Hypothalamus (tissue), 51 donors: ENCODE data around the gene PDZD8.
"Not testable (repeated sequence)": the region's sequence is repeated elsewhere in the genome, so short reads cannot be mapped to it uniquely, and the experiment has no call there.

ENCODE experiments used
- DNase-seq, 51 donors: peaks; one replicate each; lab custom pipeline; 2025; lab: John Stamatoyannopoulos, UW

Gene PDZD8

DNA sequence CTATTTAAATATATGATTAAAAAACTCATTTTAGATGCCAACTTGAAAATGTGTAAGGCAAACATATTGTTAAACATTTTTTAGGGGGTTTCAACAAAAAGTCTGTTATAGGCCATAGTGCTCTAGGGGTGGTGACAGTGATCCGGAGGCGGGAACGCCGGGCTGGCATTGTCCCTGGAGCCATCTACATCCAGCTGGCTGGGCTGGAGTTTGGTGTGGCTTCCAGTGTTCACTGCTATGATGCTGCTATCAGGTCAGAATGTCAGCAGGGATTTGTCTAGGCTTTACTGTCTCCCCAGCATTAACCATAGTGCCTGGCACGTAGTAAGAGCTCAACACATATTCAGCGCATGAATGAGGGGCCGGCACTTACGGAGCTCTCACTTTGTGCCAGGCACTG, 136.2 kb downstream of the PDZD8 start:
- no peak for DNase-seq

DNA sequence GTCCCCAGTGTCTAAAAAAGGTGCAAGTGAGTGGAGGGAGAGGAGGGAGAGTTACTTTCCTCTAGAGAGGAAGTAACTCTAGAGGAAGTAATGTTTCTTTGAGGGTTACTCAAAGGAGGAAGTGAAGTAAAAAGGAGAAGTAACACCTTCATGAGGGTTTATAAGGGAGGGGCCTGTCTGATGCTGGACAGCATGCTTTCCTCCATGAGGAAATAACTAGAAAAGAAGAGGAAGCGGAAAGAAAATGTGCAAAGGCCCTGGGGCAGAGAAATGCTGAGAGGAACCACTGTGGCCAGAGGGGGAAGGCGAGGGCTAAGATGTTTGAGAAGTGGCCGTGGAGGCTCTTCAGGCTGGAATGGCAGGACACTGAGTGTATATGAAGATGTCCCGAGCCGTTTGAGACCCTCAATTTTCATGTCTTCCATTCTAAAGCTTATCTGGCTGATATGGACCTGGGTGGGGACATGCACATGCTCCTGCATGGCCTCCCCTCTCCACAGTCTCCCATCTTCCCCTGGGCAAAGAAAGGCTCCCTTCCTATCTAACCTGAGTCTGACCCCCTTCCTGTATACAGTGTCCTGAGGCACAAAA, 137.7 kb downstream of the PDZD8 start:
- DNase-seq, result no peak

DNA sequence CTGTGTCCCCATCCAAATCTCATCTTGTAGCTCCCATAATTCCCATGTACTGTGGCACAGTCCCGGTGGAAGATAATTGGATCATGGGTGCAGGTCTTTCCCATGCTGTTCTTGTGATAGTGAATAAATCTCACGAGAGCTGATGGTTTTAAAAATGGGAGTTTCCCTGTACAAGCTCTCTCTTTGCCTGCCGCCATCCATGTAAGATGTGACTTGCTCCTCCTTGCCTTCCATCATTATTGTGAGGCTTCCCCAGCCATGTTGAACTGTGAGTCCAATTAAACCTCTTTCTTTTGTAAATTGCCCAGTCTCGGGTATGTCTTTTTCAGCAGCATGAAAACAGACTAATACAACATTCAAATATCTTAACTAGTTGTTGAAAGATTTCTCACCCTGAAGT, 145.1 kb downstream of the PDZD8 start:
- DNase-seq, result not testable (repeated sequence)

DNA sequence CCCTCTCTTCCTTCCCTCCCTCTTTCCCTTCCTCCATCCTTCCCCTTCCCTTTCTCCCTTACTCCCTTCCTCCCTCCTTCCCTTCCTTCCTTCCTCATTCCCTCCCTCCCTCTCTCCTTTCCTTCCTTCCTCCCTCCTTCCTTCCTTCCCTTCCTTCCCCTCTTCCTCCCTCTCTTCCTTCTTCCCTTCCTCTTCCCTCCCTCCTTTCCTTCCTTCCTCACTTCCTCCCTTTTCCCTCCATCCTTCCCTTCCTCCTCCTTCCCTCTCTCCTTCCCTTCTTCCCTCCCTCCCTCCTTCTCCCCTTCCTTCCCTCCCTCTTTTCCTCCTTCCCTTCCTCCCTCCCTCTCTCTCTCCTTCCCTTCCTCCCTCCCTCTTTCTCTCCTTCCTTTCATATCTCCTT, 147.0 kb downstream of the PDZD8 start:
- DNase-seq, result no peak
